Neural cell (in vitro differentiated cells): ENCODE data around the gene FERD3L. TPM values are rescaled to one million over a fixed set of nuclear protein-coding genes. Genes with fewer than 3 reads are reported as not detected.

Experiments used
- H2AFZ ChIP-seq: fragments of 200-600, 300-800 bp; sonication (generic), shearing (Covaris generic); 2 replicates; pipeline ENCODE4 v1.6.0; 2014; ENCODE audit warnings: low read depth, mild to moderate bottlenecking, antibody characterized with exemption, low read length, moderate library complexity
- H3F3A ChIP-seq: fragments of 200-600 bp; shearing (Covaris generic); 2 replicates; pipeline ENCODE4 v1.6.1; 2016; ENCODE audit warnings: mild to moderate bottlenecking, moderate library complexity, mixed read lengths, antibody characterized with exemption, low read length; ENCODE audit not compliant: insufficient read depth, poor library complexity, severe bottlenecking
- H3K27ac ChIP-seq: fragments of 200-600, 300-800 bp; sonication (generic), shearing (Covaris generic); 2 replicates; pipeline ENCODE4 v1.5.1; 2014; ENCODE audit warnings: mild to moderate bottlenecking, low read length, moderate library complexity
- H3K27me3 ChIP-seq: fragments of 300-800, 200-600 bp; sonication (generic), shearing (Covaris generic); 2 replicates; pipeline ENCODE4 v1.6.0; 2014; ENCODE audit warnings: mild to moderate bottlenecking, low read depth, low read length, moderate library complexity; ENCODE audit not compliant: insufficient read depth
- H3K36me3 ChIP-seq: fragments of 300-800, 200-600 bp; sonication (generic), shearing (Covaris generic); 2 replicates; pipeline ENCODE4 v1.5.1; 2014; ENCODE audit warnings: mild to moderate bottlenecking, antibody characterized with exemption, low read length, moderate library complexity; ENCODE audit not compliant: insufficient read depth
- H3K4me2 ChIP-seq: fragments of 300-800, 200-600 bp; sonication (generic), shearing (Covaris generic); 2 replicates; pipeline ENCODE4 v1.6.0; 2014; ENCODE audit warnings: mild to moderate bottlenecking, low read length
- H3K4me3 ChIP-seq: fragments of 300-800, 200-600 bp; sonication (generic), shearing (Covaris generic); 2 replicates; pipeline ENCODE4 v1.5.1; 2014; ENCODE audit warnings: mild to moderate bottlenecking, low read length, moderate library complexity
- H3K79me2 ChIP-seq: fragments of 200-600 bp; shearing (Covaris generic); replicated peaks from 2 replicates; pipeline ENCODE4 v1.6.0; 2014; ENCODE audit warnings: mild to moderate bottlenecking, low read length, moderate library complexity; ENCODE audit not compliant: insufficient read depth
- H3K9ac ChIP-seq: fragments of 300-800, 200-600 bp; sonication (generic), shearing (Covaris generic); 2 replicates; pipeline ENCODE4 v1.6.1; 2016; ENCODE audit warnings: mild to moderate bottlenecking, low read length, mixed read lengths
- H3K9me2 ChIP-seq: fragments of 200-600 bp; shearing (Covaris generic); 2 replicates; pipeline ENCODE4 v1.6.1; 2016; ENCODE audit warnings: mild to moderate bottlenecking, low read length, mixed read lengths; ENCODE audit not compliant: insufficient read depth
- H3K9me3 ChIP-seq: fragments of 200-600, 300-800 bp; sonication (generic), shearing (Covaris generic); 2 replicates; pipeline ENCODE4 v1.6.1; 2016; ENCODE audit warnings: mild to moderate bottlenecking, mixed run types, low read length, moderate library complexity, mixed read lengths
- H4K20me1 ChIP-seq: fragments of 200-600 bp; shearing (Covaris generic); 2 replicates; pipeline ENCODE4 v1.6.1; 2016; ENCODE audit warnings: mild to moderate bottlenecking, mixed run types; ENCODE audit not compliant: insufficient read depth
- EP300 ChIP-seq: fragments of 450-650 bp; conservative IDR thresholded peaks from 2 replicates; pipeline ENCODE4 v1.6.1; 2014; ENCODE audit warnings: antibody characterized with exemption, mild to moderate bottlenecking, moderate library complexity; ENCODE audit not compliant: poor library complexity, severe bottlenecking
- EZH2 ChIP-seq: fragments of 200-600, 300-800 bp; shearing (Covaris generic), sonication (generic); IDR thresholded peaks from 2 replicates; pipeline ENCODE4 v1.6.1; 2014; ENCODE audit warnings: antibody characterized with exemption, low read length, borderline replicate concordance, mild to moderate bottlenecking; ENCODE audit not compliant: insufficient read depth, poor library complexity, severe bottlenecking
- MXI1 ChIP-seq: fragments of 450-650 bp; conservative IDR thresholded peaks from 2 replicates; pipeline ENCODE4 v1.6.1; 2014; ENCODE audit warnings: antibody characterized with exemption, mild to moderate bottlenecking; ENCODE audit not compliant: poor library complexity, severe bottlenecking
- POLR2AphosphoS5 ChIP-seq: IDR thresholded peaks from 2 replicates; pipeline ENCODE4 v1.6.1; 2012
- RAD21 ChIP-seq: fragments of 450-650 bp; conservative IDR thresholded peaks from 2 replicates; pipeline ENCODE4 v1.6.1; 2014; ENCODE audit warnings: antibody characterized with exemption, mild to moderate bottlenecking, moderate library complexity
- SMC3 ChIP-seq: fragments of 450-650 bp; conservative IDR thresholded peaks from 2 replicates; pipeline ENCODE4 v1.6.1; 2014; ENCODE audit warnings: antibody characterized with exemption, mild to moderate bottlenecking, moderate library complexity; ENCODE audit not compliant: poor library complexity
- TAF1 ChIP-seq: IDR thresholded peaks from 2 replicates; pipeline ENCODE4 v1.6.1; 2012; ENCODE audit warnings: low read depth
- polyA plus RNA-seq: library from polyadenylated mRNA; depleted of rRNA; stranded (reverse); fragments of >200 nt; gene quantifications from 2 replicates; pipeline ENCODE4 v1.2.3, GENCODE V29; 2014
- TF ChIP-seq, protein P1 (sequence below): fragments of 450-650 bp; IDR thresholded peaks from 2 replicates; pipeline ENCODE4 v1.5.1; 2014; ENCODE audit warnings: antibody characterized with exemption, mild to moderate bottlenecking, moderate library complexity; ENCODE audit not compliant: poor library complexity, severe bottlenecking
- TF ChIP-seq, protein P2 (sequence below): IDR thresholded peaks from 2 replicates; pipeline ENCODE4 v1.6.1; 2012; ENCODE audit warnings: borderline replicate concordance

FERD3L gene
- polyA plus RNA-seq, 1 donor from 2014 or later, result not detected

DNA sequence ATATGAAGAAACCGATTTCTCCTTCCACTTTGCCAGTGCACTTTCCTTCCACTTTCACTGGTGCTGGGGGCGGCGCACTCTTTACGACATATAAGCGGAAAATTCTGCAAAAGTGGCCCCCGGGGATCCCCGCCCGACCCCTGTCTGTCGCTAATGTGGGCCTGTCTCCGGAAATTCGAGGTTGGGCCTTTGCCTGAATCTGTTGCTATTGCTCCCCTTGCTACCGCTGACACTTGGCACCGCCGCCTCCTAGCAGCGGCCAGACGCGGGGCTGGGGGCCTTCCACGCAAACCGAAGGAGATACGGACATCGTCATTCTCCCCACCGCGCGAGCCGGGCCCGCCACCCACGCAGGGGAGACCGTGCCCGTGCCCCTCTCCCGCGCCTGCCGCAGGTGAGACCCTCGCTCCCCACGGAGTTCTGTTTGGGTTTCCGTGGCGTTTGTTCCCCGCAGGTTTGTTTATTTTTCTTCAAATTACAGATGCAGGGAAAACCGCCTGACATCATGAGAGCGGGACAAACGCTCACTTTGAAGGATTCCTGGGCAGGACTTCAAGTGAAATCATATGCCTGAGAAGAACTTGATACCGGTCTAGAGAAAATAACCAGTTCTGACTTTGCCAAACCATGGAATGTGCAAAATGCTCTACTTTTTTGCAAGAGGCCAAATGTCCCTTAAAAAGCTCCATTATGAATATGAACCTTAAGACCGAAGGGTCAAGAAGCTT is 32.8 kb downstream of the FERD3L start:
- H4K20me1 ChIP-seq, result no peaks in the 10 kb centered on the region
- TF ChIP-seq EZH2 (peak; percentile 59), SMC3 (no peak), POLR2AphosphoS5 (peak; percentile 10)
- H3K27ac ChIP-seq, result no peak overlapping the region
- no peak overlapping the region for H3K4me3 ChIP-seq
- H3K36me3 ChIP-seq, result no peaks in the 10 kb centered on the region
- H3K9ac ChIP-seq, result no peak overlapping the region
- no peaks in the 10 kb centered on the region for H3K79me2 ChIP-seq
- H3K9me2 ChIP-seq, result no peaks in the 10 kb centered on the region
- H3F3A ChIP-seq, result no peaks in the 10 kb centered on the region
- H2AFZ ChIP-seq, result no peak overlapping the region
- no peak overlapping the region for H3K4me2 ChIP-seq
- peaks cover 98% of the 10 kb centered on the region for H3K27me3 ChIP-seq
- H3K9me3 ChIP-seq, result no peaks in the 10 kb centered on the region

DNA sequence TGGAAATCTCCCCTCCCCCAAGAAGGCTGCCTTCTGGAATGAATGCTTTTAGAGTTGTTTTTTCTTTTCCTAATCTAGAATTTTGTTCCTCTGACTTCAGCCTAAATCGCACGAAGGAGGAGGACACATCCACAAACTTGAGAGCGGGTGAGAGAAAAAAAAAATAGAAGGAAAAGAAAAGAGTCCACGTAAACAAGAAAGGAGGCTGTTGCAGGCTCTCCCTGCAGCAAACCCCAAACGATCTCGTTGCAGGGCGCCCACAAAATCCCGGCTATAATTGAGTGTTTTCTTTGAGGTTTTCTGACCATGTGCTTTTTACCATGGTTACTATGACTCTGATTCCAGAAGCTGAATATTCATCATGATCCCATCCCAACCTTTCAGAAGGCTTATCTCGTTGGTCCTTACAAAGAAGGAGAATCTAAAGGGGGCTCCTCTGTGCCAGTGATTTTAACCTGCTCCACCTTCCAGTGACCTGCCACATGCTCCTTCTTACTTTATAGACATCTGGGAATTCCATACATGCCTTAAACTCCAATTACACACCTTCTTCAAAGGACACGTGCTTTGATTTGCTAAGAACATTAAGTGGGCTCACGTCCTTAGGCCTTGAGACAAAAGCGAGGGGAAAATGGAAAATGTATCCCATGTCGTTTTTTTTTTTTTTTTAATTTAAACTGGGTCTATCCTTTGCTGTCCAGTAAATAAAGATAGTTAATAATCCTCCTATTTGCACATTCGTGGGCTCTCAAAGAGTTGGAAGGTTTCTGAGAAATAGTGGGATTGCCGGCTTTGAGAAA is 33.5 kb downstream of the FERD3L start:
- TF ChIP-seq MXI1, result no peak
- TF ChIP-seq, protein P1, sequence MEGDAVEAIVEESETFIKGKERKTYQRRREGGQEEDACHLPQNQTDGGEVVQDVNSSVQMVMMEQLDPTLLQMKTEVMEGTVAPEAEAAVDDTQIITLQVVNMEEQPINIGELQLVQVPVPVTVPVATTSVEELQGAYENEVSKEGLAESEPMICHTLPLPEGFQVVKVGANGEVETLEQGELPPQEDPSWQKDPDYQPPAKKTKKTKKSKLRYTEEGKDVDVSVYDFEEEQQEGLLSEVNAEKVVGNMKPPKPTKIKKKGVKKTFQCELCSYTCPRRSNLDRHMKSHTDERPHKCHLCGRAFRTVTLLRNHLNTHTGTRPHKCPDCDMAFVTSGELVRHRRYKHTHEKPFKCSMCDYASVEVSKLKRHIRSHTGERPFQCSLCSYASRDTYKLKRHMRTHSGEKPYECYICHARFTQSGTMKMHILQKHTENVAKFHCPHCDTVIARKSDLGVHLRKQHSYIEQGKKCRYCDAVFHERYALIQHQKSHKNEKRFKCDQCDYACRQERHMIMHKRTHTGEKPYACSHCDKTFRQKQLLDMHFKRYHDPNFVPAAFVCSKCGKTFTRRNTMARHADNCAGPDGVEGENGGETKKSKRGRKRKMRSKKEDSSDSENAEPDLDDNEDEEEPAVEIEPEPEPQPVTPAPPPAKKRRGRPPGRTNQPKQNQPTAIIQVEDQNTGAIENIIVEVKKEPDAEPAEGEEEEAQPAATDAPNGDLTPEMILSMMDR, result no peak
- peak; percentile 61 for TF ChIP-seq POLR2AphosphoS5
- TF ChIP-seq TAF1, result no peak
- no peak for TF ChIP-seq SMC3
- TF ChIP-seq RAD21, result no peak
- Histone ChIP-seq H3K27me3 (peaks cover 100% of the 10 kb centered on the region), H3K4me2 (no peak overlapping the region), H3K4me3 (no peak overlapping the region), H3K79me2 (no peaks in the 10 kb centered on the region), H4K20me1 (no peaks in the 10 kb centered on the region), H3K9ac (no peak overlapping the region), H3K36me3 (no peaks in the 10 kb centered on the region), H2AFZ (no peak overlapping the region), H3K27ac (no peak overlapping the region), H3K9me2 (no peaks in the 10 kb centered on the region), H3K9me3 (no peaks in the 10 kb centered on the region), H3F3A (no peaks in the 10 kb centered on the region)

DNA sequence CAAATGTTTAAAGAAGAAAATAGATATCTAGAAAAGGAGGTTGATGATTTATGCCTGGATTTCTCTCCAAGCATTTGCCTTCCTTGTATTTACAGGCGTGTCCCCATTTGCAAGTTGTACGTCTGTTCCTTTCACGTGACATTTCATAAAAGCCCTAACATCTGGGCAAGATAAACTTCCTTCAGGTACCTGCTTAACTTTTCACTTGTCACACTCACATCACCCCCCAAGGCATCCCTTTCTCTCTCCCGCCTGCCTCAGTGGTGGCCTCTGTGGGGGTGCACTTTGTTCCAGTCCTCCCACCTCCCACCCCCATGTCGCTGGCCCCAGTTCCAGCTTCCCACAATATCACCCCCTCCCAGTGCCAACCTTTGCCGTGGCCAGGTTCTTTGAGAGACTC is 34.4 kb downstream of the FERD3L start:
- H3K27ac ChIP-seq, result no peak overlapping the region
- no peaks in the 10 kb centered on the region for H3K9me2 ChIP-seq
- H3K4me3 ChIP-seq, result no peak overlapping the region
- H4K20me1 ChIP-seq, result no peaks in the 10 kb centered on the region
- peaks cover 100% of the 10 kb centered on the region for H3K27me3 ChIP-seq
- no peak overlapping the region for H2AFZ ChIP-seq
- no peaks in the 10 kb centered on the region for H3K9me3 ChIP-seq
- TF ChIP-seq, protein P1, result no peak
- TF ChIP-seq, protein P2, sequence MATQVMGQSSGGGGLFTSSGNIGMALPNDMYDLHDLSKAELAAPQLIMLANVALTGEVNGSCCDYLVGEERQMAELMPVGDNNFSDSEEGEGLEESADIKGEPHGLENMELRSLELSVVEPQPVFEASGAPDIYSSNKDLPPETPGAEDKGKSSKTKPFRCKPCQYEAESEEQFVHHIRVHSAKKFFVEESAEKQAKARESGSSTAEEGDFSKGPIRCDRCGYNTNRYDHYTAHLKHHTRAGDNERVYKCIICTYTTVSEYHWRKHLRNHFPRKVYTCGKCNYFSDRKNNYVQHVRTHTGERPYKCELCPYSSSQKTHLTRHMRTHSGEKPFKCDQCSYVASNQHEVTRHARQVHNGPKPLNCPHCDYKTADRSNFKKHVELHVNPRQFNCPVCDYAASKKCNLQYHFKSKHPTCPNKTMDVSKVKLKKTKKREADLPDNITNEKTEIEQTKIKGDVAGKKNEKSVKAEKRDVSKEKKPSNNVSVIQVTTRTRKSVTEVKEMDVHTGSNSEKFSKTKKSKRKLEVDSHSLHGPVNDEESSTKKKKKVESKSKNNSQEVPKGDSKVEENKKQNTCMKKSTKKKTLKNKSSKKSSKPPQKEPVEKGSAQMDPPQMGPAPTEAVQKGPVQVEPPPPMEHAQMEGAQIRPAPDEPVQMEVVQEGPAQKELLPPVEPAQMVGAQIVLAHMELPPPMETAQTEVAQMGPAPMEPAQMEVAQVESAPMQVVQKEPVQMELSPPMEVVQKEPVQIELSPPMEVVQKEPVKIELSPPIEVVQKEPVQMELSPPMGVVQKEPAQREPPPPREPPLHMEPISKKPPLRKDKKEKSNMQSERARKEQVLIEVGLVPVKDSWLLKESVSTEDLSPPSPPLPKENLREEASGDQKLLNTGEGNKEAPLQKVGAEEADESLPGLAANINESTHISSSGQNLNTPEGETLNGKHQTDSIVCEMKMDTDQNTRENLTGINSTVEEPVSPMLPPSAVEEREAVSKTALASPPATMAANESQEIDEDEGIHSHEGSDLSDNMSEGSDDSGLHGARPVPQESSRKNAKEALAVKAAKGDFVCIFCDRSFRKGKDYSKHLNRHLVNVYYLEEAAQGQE, result no peak
- no peak for TF ChIP-seq POLR2AphosphoS5
- TF ChIP-seq MXI1, result no peak
- no peak for TF ChIP-seq RAD21
- no peak for TF ChIP-seq SMC3
- TF ChIP-seq EP300, result no peak
- no peak for TF ChIP-seq TAF1
- TF ChIP-seq EZH2, result no peak
- H3K9ac ChIP-seq, result no peak overlapping the region
- H3F3A ChIP-seq, result no peaks in the 10 kb centered on the region
- no peaks in the 10 kb centered on the region for H3K36me3 ChIP-seq
- H3K4me2 ChIP-seq, result no peak overlapping the region
- H3K79me2 ChIP-seq, result no peaks in the 10 kb centered on the region
